WTC11 (cell line): ENCODE results near the gene EPHB6. TPM values are rescaled to one million over a fixed set of nuclear protein-coding genes. Genes with fewer than 3 reads are reported as not detected.

Experiments
- ATAC-seq: fragments of 200-7000 bp; cut with Tn5 transposase; 2 replicates; pipeline ENCODE4 v1.10.0; 2021; ENCODE audit warnings: mild to moderate bottlenecking, moderate library complexity
- CTCF ChIA-PET: fragments of 300-600 bp; sonication (Branson Sonifier 250); formaldehyde crosslinking; loops from one replicate; lab custom pipeline; 2021; ENCODE audit warnings: antibody characterized with exemption; lab: Charles Lee
- POLR2A ChIA-PET: fragments of 350-600 bp; sonication (Branson Sonifier 250); formaldehyde crosslinking; loops from one replicate; lab custom pipeline; 2021; ENCODE audit warnings: antibody characterized with exemption; lab: Charles Lee
- DNase-seq: peaks from one replicate; pipeline ENCODE4 v3.0.0; 2021; ENCODE audit warnings: low spot score
- H3K27ac Mint-ChIP-seq: 2 replicates; pipeline ENCODE4 v1.8.0; 2021; ENCODE audit warnings: mixed read lengths
- H3K27me3 Mint-ChIP-seq: 2 replicates; pipeline ENCODE4 v1.8.0; 2021; ENCODE audit warnings: low read depth, mild to moderate bottlenecking, moderate library complexity, mixed read lengths
- H3K36me3 Mint-ChIP-seq: 2 replicates; pipeline ENCODE4 v1.8.0; 2021; ENCODE audit warnings: mixed read lengths
- H3K4me1 Mint-ChIP-seq: 2 replicates; pipeline ENCODE4 v1.8.0; 2022; ENCODE audit warnings: mixed read lengths
- H3K4me3 Mint-ChIP-seq: 2 replicates; pipeline ENCODE4 v1.8.0; 2021; ENCODE audit warnings: mild to moderate bottlenecking, moderate library complexity, mixed read lengths
- H3K9me3 Mint-ChIP-seq: 2 replicates; pipeline ENCODE4 v1.8.0; 2021; ENCODE audit warnings: mixed read lengths
- ATF3 ChIP-seq: sonication (generic); formaldehyde crosslinking; conservative IDR thresholded peaks from 2 replicates; pipeline ENCODE4 v1.8.1; 2022; ENCODE audit warnings: mild to moderate bottlenecking, missing genetic modification reagents
- E2F1 ChIP-seq: sonication (generic); formaldehyde crosslinking; IDR thresholded peaks from 2 replicates; pipeline ENCODE4 v1.8.0; 2022; ENCODE audit warnings: mild to moderate bottlenecking, missing genetic modification reagents
- FOXJ3 ChIP-seq: sonication (generic); formaldehyde crosslinking; IDR thresholded peaks from 2 replicates; pipeline ENCODE4 v1.9.0; 2021; ENCODE audit warnings: missing genetic modification reagents, mild to moderate bottlenecking, borderline replicate concordance
- IRF2 ChIP-seq: sonication (generic); formaldehyde crosslinking; IDR thresholded peaks from 2 replicates; pipeline ENCODE4 v1.8.0; 2022; ENCODE audit warnings: low read depth, missing genetic modification reagents, borderline replicate concordance
- KAT7 ChIP-seq: sonication (generic); formaldehyde crosslinking; IDR thresholded peaks from 2 replicates; pipeline ENCODE4 v1.8.1; 2023; ENCODE audit warnings: missing genetic modification reagents, mild to moderate bottlenecking, borderline replicate concordance
- MXD4 ChIP-seq: fragments of 250-450 bp; sonication (Bioruptor Pico); IDR thresholded peaks from 2 replicates; pipeline ENCODE4 v1.8.0; 2021; ENCODE audit warnings: mild to moderate bottlenecking, moderate library complexity, borderline replicate concordance
- PRDM15 ChIP-seq: sonication (generic); formaldehyde crosslinking; IDR thresholded peaks from 2 replicates; pipeline ENCODE4 v1.8.0; 2022; ENCODE audit warnings: missing genetic modification reagents
- RELA ChIP-seq: sonication (generic); formaldehyde crosslinking; IDR thresholded peaks from 2 replicates; pipeline ENCODE4 v1.8.1; 2022; ENCODE audit warnings: missing genetic modification reagents, mild to moderate bottlenecking, borderline replicate concordance
- STAT6 ChIP-seq: sonication (generic); formaldehyde crosslinking; conservative IDR thresholded peaks from 2 replicates; pipeline ENCODE4 v1.8.1; 2023; ENCODE audit warnings: mild to moderate bottlenecking, low read depth, missing genetic modification reagents, moderate library complexity
- ZNF138 ChIP-seq: sonication (generic); formaldehyde crosslinking; conservative IDR thresholded peaks from 2 replicates; pipeline ENCODE4 v1.8.1; 2022; ENCODE audit warnings: mild to moderate bottlenecking, moderate library complexity, missing genetic modification reagents
- total RNA-seq: library from RNA; stranded (reverse); gene quantifications from 3 replicates; pipeline ENCODE4 v1.2.3, GENCODE V29; 2021
- TF ChIP-seq, protein P1 (sequence below): sonication (generic); formaldehyde crosslinking; IDR thresholded peaks from 2 replicates; pipeline ENCODE4 v1.8.1; 2023; ENCODE audit warnings: mild to moderate bottlenecking, missing genetic modification reagents, moderate library complexity
- TF ChIP-seq, protein P2 (sequence below): sonication (generic); formaldehyde crosslinking; IDR thresholded peaks from 2 replicates; pipeline ENCODE4 v1.8.0; 2023; ENCODE audit warnings: missing genetic modification reagents, mild to moderate bottlenecking, borderline replicate concordance
- TF ChIP-seq, protein P3 (sequence below): sonication (generic); formaldehyde crosslinking; IDR thresholded peaks from 2 replicates; pipeline ENCODE4 v1.8.1; 2023; ENCODE audit warnings: mild to moderate bottlenecking, missing genetic modification reagents, borderline replicate concordance
- TF ChIP-seq, protein P4 (sequence below): sonication (generic); formaldehyde crosslinking; IDR thresholded peaks from 2 replicates; pipeline ENCODE4 v1.8.1; 2023; ENCODE audit warnings: mild to moderate bottlenecking, missing genetic modification reagents, moderate library complexity
- TF ChIP-seq, protein P5 (sequence below): fragments of 250-450 bp; sonication (Bioruptor Pico); IDR thresholded peaks from 2 replicates; pipeline ENCODE4 v2.1.2; 2022; ENCODE audit warnings: mild to moderate bottlenecking, moderate library complexity

Gene EPHB6
- total RNA-seq, 1 experiment from 2014 or later = 15.1 TPM

- Mint-ChIP-seq H3K9me3 (peaks cover 6% of the 10 kb centered on the region), H3K4me1 (no peaks in the 10 kb centered on the region), H3K27me3 (no peaks in the 10 kb centered on the region; the same call in 1 of the 2 replicates)
- DNase-seq = no peak
- TF ChIP-seq KAT7 = no peak
- TF ChIP-seq FOXJ3 (CRISPR knock-in tag) = no peak
- no peak for TF ChIP-seq PRDM15 (CRISPR knock-in tag)
- TF ChIP-seq STAT6 (CRISPR knock-in tag) = no peak
- TF ChIP-seq, protein P1, sequence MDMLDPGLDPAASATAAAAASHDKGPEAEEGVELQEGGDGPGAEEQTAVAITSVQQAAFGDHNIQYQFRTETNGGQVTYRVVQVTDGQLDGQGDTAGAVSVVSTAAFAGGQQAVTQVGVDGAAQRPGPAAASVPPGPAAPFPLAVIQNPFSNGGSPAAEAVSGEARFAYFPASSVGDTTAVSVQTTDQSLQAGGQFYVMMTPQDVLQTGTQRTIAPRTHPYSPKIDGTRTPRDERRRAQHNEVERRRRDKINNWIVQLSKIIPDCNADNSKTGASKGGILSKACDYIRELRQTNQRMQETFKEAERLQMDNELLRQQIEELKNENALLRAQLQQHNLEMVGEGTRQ (CRISPR knock-in tag) = no peak
- TF ChIP-seq MXD4 (CRISPR knock-in tag) = no peak
- no peak for TF ChIP-seq RELA (CRISPR knock-in tag)
- TF ChIP-seq, protein P2, sequence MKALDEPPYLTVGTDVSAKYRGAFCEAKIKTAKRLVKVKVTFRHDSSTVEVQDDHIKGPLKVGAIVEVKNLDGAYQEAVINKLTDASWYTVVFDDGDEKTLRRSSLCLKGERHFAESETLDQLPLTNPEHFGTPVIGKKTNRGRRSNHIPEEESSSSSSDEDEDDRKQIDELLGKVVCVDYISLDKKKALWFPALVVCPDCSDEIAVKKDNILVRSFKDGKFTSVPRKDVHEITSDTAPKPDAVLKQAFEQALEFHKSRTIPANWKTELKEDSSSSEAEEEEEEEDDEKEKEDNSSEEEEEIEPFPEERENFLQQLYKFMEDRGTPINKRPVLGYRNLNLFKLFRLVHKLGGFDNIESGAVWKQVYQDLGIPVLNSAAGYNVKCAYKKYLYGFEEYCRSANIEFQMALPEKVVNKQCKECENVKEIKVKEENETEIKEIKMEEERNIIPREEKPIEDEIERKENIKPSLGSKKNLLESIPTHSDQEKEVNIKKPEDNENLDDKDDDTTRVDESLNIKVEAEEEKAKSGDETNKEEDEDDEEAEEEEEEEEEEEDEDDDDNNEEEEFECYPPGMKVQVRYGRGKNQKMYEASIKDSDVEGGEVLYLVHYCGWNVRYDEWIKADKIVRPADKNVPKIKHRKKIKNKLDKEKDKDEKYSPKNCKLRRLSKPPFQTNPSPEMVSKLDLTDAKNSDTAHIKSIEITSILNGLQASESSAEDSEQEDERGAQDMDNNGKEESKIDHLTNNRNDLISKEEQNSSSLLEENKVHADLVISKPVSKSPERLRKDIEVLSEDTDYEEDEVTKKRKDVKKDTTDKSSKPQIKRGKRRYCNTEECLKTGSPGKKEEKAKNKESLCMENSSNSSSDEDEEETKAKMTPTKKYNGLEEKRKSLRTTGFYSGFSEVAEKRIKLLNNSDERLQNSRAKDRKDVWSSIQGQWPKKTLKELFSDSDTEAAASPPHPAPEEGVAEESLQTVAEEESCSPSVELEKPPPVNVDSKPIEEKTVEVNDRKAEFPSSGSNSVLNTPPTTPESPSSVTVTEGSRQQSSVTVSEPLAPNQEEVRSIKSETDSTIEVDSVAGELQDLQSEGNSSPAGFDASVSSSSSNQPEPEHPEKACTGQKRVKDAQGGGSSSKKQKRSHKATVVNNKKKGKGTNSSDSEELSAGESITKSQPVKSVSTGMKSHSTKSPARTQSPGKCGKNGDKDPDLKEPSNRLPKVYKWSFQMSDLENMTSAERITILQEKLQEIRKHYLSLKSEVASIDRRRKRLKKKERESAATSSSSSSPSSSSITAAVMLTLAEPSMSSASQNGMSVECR (CRISPR knock-in tag) = no peak
- TF ChIP-seq, protein P3, sequence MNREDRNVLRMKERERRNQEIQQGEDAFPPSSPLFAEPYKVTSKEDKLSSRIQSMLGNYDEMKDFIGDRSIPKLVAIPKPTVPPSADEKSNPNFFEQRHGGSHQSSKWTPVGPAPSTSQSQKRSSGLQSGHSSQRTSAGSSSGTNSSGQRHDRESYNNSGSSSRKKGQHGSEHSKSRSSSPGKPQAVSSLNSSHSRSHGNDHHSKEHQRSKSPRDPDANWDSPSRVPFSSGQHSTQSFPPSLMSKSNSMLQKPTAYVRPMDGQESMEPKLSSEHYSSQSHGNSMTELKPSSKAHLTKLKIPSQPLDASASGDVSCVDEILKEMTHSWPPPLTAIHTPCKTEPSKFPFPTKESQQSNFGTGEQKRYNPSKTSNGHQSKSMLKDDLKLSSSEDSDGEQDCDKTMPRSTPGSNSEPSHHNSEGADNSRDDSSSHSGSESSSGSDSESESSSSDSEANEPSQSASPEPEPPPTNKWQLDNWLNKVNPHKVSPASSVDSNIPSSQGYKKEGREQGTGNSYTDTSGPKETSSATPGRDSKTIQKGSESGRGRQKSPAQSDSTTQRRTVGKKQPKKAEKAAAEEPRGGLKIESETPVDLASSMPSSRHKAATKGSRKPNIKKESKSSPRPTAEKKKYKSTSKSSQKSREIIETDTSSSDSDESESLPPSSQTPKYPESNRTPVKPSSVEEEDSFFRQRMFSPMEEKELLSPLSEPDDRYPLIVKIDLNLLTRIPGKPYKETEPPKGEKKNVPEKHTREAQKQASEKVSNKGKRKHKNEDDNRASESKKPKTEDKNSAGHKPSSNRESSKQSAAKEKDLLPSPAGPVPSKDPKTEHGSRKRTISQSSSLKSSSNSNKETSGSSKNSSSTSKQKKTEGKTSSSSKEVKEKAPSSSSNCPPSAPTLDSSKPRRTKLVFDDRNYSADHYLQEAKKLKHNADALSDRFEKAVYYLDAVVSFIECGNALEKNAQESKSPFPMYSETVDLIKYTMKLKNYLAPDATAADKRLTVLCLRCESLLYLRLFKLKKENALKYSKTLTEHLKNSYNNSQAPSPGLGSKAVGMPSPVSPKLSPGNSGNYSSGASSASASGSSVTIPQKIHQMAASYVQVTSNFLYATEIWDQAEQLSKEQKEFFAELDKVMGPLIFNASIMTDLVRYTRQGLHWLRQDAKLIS (CRISPR knock-in tag) = no peak
- TF ChIP-seq, protein P4, sequence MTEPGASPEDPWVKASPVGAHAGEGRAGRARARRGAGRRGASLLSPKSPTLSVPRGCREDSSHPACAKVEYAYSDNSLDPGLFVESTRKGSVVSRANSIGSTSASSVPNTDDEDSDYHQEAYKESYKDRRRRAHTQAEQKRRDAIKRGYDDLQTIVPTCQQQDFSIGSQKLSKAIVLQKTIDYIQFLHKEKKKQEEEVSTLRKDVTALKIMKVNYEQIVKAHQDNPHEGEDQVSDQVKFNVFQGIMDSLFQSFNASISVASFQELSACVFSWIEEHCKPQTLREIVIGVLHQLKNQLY (CRISPR knock-in tag) = no peak
- no peak for TF ChIP-seq ATF3 (CRISPR knock-in tag)
- TF ChIP-seq, protein P5, sequence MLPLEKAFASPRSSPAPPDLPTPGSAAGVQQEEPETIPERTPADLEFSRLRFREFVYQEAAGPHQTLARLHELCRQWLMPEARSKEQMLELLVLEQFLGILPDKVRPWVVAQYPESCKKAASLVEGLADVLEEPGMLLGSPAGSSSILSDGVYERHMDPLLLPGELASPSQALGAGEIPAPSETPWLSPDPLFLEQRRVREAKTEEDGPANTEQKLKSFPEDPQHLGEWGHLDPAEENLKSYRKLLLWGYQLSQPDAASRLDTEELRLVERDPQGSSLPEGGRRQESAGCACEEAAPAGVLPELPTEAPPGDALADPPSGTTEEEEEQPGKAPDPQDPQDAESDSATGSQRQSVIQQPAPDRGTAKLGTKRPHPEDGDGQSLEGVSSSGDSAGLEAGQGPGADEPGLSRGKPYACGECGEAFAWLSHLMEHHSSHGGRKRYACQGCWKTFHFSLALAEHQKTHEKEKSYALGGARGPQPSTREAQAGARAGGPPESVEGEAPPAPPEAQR (CRISPR knock-in tag) = no peak
- TF ChIP-seq IRF2 (CRISPR knock-in tag) = no peak
- TF ChIP-seq ZNF138 = no peak
- TF ChIP-seq E2F1 (CRISPR knock-in tag) = no peak
- TF ChIP-seq, all 79 proteins: peak for 0
- no peaks in the 10 kb centered on the region for H3K36me3 Mint-ChIP-seq
- no peak for ATAC-seq
- ChIA-PET POLR2A (no interaction called here), CTCF (interaction anchor here (1.3 kb wide), 1 partner anchor 47 kb away, joined by 5 read pairs; no protein-coding TSS in a partner anchor)
- no peak overlapping the region for H3K27ac Mint-ChIP-seq
- H3K4me3 Mint-ChIP-seq = no peak overlapping the region
Observed at GRCh38 chr7:142878315-142878714, 23.4 kb downstream of the EPHB6 start.
